GM21529 (cell line): ENCODE data around the gene ZBTB46.
"Not testable (repeated sequence)": the region's sequence is repeated elsewhere in the genome, so short reads cannot be mapped to it uniquely, and the experiment has no call there.

Source experiments
- ATAC-seq: cut with Tn5 transposase; IDR thresholded peaks from one replicate; pipeline ENCODE4 v1.9.1; 2021; ENCODE audit not compliant: unreplicated experiment

ZBTB46 gene

GRCh38 chr20:63830841-63831588, at the start of gene ZBTB46:
ZBTB46 (minus strand) TSS chr20:63831264; CDS start chr20:63790757, 40,507 bp downstream.
- ATAC-seq, result peak; percentile 45

- no peak for ATAC-seq
Measured at GRCh38 chr20:63878899-63879663, 48.0 kb upstream of the ZBTB46 start.

- ATAC-seq, result no peak
Measured at GRCh38 chr20:63877755-63878470, 46.8 kb upstream of the ZBTB46 start.

- ATAC-seq, result no peak
Measured at GRCh38 chr20:63876489-63877036, 45.5 kb upstream of the ZBTB46 start.

- ATAC-seq, result not testable (repeated sequence)
Measured at GRCh38 chr20:63874241-63874640, 43.2 kb upstream of the ZBTB46 start.

- ATAC-seq, result no peak
Measured at GRCh38 chr20:63873477-63873971, 42.5 kb upstream of the ZBTB46 start.

- ATAC-seq, result no peak
Measured at GRCh38 chr20:63868264-63868663, 37.2 kb upstream of the ZBTB46 start.

- ATAC-seq, result not testable (repeated sequence)
Measured at GRCh38 chr20:63867042-63867441, 36.0 kb upstream of the ZBTB46 start.

- peak; percentile 67 for ATAC-seq
Measured at GRCh38 chr20:63864978-63865640, 34.0 kb upstream of the ZBTB46 start, which contains the start of gene TPD52L2. TPD52L2 (plus strand) TSS chr20:63865270; CDS start chr20:63865366, 96 bp downstream.

GRCh38 chr20:63864545-63864977, 33.5 kb upstream of the ZBTB46 start:
- no peak for ATAC-seq

- peak; percentile 70 for ATAC-seq
Measured at GRCh38 chr20:63863798-63864544, 32.9 kb upstream of the ZBTB46 start.

GRCh38 chr20:63863021-63863797, 32.1 kb upstream of the ZBTB46 start:
- ATAC-seq, result no peak

GRCh38 chr20:63861981-63862901, 31.2 kb upstream of the ZBTB46 start:
- no peak for ATAC-seq

- ATAC-seq, result no peak
Measured at GRCh38 chr20:63861365-63861934, 30.4 kb upstream of the ZBTB46 start, which contains the start of gene ABHD16B. ABHD16B (plus strand) TSS chr20:63861498; CDS start chr20:63861541, 43 bp downstream.

- no peak for ATAC-seq
Measured at GRCh38 chr20:63860325-63861051, 29.4 kb upstream of the ZBTB46 start.

GRCh38 chr20:63859166-63859699, 28.2 kb upstream of the ZBTB46 start:
- ATAC-seq, result no peak
